Natural killer cell treated with Interleukin-12 subunit alpha and Interleukin-12 subunit beta and Interleukin-15 and Interleukin-18, amount 100 ng/mL, for 72 hours (primary cell): ENCODE data around the gene SMIM3. TPM values are rescaled to one million over a fixed set of nuclear protein-coding genes. Genes with fewer than 3 reads are reported as not detected.
A peak's percentile ranks its signal among the peaks of the same experiment; 100 is the strongest.

Experiments
- ATAC-seq, 2 donors: fragments of 150-1000 bp; cut with Tn5 transposase in 1 of 2; sonication (Bioruptor Pico), chemical (Tn5 transposase) in 1 of 2; 2 replicates each; pipeline ENCODE4 v1.10.0; 2021
- DNase-seq: peaks from one replicate; pipeline ENCODE4 v3.0.0; 2022; ENCODE audit warnings: low spot score
- H3K27ac Mint-ChIP-seq, 2 donors: 1 replicate in 1 of 2; 2 replicates in 1 of 2; pipeline ENCODE4 v1.8.0; 2022; ENCODE audit warnings: mixed read lengths in 2 of 2, mild to moderate bottlenecking in 1 of 2, moderate library complexity in 1 of 2
- H3K27me3 Mint-ChIP-seq, 2 donors: 1 replicate in 1 of 2; 2 replicates in 1 of 2; pipeline ENCODE4 v1.8.0; 2022; ENCODE audit warnings: mixed read lengths in 2 of 2
- H3K36me3 Mint-ChIP-seq: one replicate; pipeline ENCODE4 v1.8.0; 2022; ENCODE audit warnings: mixed read lengths
- H3K4me1 Mint-ChIP-seq, 2 donors: 1 replicate in 1 of 2; 2 replicates in 1 of 2; pipeline ENCODE4 v1.8.0; 2022; ENCODE audit warnings: low read depth in 2 of 2, mixed read lengths in 2 of 2, mild to moderate bottlenecking in 1 of 2
- H3K4me3 Mint-ChIP-seq: one replicate; pipeline ENCODE4 v1.8.0; 2022; ENCODE audit warnings: mixed read lengths
- H3K9me3 Mint-ChIP-seq: 2 replicates; pipeline ENCODE4 v1.8.0; 2022; ENCODE audit warnings: mixed read lengths
- total RNA-seq, 2 donors: library from RNA; stranded (reverse); gene quantifications; one replicate each; pipeline ENCODE4 v1.2.3, GENCODE V29; 2022

The SMIM3 gene
- total RNA-seq, 2 donors from 2014 or later, result 24.5 to 30.4 TPM

GRCh38 chr5:150778088-150778516 lies 455 bp upstream of the SMIM3 start:
- Mint-ChIP-seq H3K27ac (peak overlapping the region; percentile 89 to 90), H3K36me3 (no peaks in the 10 kb centered on the region), H3K27me3 (peaks cover 3 to 7% of the 10 kb centered on the region in 2 donors), H3K4me3 (peak overlapping the region; percentile 98), H3K4me1 (peaks cover 46 to 54% of the 10 kb centered on the region in 2 donors), H3K9me3 (no peaks in the 10 kb centered on the region)
- no peak for DNase-seq
- ATAC-seq, result no peak

- Mint-ChIP-seq H3K27me3 (peaks cover 3 to 7% of the 10 kb centered on the region in 2 donors), H3K27ac (peak overlapping the region; percentile 89 to 90), H3K4me3 (peak overlapping the region; percentile 98), H3K36me3 (no peaks in the 10 kb centered on the region), H3K9me3 (no peaks in the 10 kb centered on the region), H3K4me1 (peaks cover 61 to 62% of the 10 kb centered on the region in 2 donors)
- DNase-seq (no peak), ATAC-seq (no peak)
Observed at GRCh38 chr5:150779397-150780186, 1.0 kb downstream of the SMIM3 start.

GRCh38 chr5:150780187-150780692 lies 1.7 kb downstream of the SMIM3 start:
- peak; percentile 59 to 70 for ATAC-seq
- H3K4me1 Mint-ChIP-seq, result peaks cover 64 to 67% of the 10 kb centered on the region in 2 donors
- DNase-seq, result peak; percentile 67
- no peaks in the 10 kb centered on the region for H3K36me3 Mint-ChIP-seq
- H3K27me3 Mint-ChIP-seq, result peaks cover 3 to 7% of the 10 kb centered on the region in 2 donors
- no peaks in the 10 kb centered on the region for H3K9me3 Mint-ChIP-seq
- peak overlapping the region; percentile 89 to 90 for H3K27ac Mint-ChIP-seq
- H3K4me3 Mint-ChIP-seq, result peak overlapping the region; percentile 98

- ATAC-seq, result peak; percentile 24 to 32
- Mint-ChIP-seq H3K27ac (peak overlapping the region; percentile 89 to 90), H3K4me3 (peak overlapping the region; percentile 98)
Observed at GRCh38 chr5:150780816-150781221, 2.3 kb downstream of the SMIM3 start.

GRCh38 chr5:150781706-150782614 lies 3.4 kb downstream of the SMIM3 start:
- Mint-ChIP-seq H3K27me3 (no peaks in the 10 kb centered on the region), H3K9me3 (no peaks in the 10 kb centered on the region), H3K27ac (peak overlapping the region; percentile 89 to 90), H3K4me3 (peak overlapping the region; percentile 98), H3K36me3 (peaks cover 6% of the 10 kb centered on the region), H3K4me1 (peaks cover 65 to 68% of the 10 kb centered on the region in 2 donors)
- ATAC-seq (no peak), DNase-seq (no peak)

More at GRCh38 chr5:150780816-150781221, 2.3 kb downstream of the SMIM3 start:
- no peak for DNase-seq
- H3K4me1 Mint-ChIP-seq, result peaks cover 61 to 63% of the 10 kb centered on the region in 2 donors
- H3K9me3 Mint-ChIP-seq, result no peaks in the 10 kb centered on the region
- H3K36me3 Mint-ChIP-seq, result peaks cover 2% of the 10 kb centered on the region
- peaks cover 0 to 1% of the 10 kb centered on the region in 2 donors for H3K27me3 Mint-ChIP-seq

GRCh38 chr5:150782850-150783249 lies 4.3 kb downstream of the SMIM3 start:
- Mint-ChIP-seq H3K4me3 (peak overlapping the region; percentile 98), H3K36me3 (peaks cover 6% of the 10 kb centered on the region), H3K9me3 (no peaks in the 10 kb centered on the region), H3K4me1 (peaks cover 66 to 70% of the 10 kb centered on the region in 2 donors), H3K27me3 (no peaks in the 10 kb centered on the region), H3K27ac (peak overlapping the region; percentile 89 to 90)
- DNase-seq (no peak), ATAC-seq (no peak)

GRCh38 chr5:150783422-150783928 lies 4.9 kb downstream of the SMIM3 start:
- peak overlapping the region; percentile 89 to 90 for H3K27ac Mint-ChIP-seq
- H3K9me3 Mint-ChIP-seq, result no peaks in the 10 kb centered on the region
- H3K27me3 Mint-ChIP-seq, result no peaks in the 10 kb centered on the region
- peaks cover 6% of the 10 kb centered on the region for H3K36me3 Mint-ChIP-seq
- peak; percentile 70 for DNase-seq
- peak; percentile 83 to 89 for ATAC-seq
- H3K4me3 Mint-ChIP-seq, result peak overlapping the region; percentile 98
- H3K4me1 Mint-ChIP-seq, result peaks cover 66 to 68% of the 10 kb centered on the region in 2 donors

- ATAC-seq (no peak), DNase-seq (no peak)
- peaks cover 69 to 78% of the 10 kb centered on the region in 2 donors for H3K4me1 Mint-ChIP-seq
- peak overlapping the region; percentile 5 for H3K4me3 Mint-ChIP-seq
- H3K27me3 Mint-ChIP-seq, result no peaks in the 10 kb centered on the region
- no peaks in the 10 kb centered on the region for H3K9me3 Mint-ChIP-seq
- H3K36me3 Mint-ChIP-seq, result peaks cover 6% of the 10 kb centered on the region
- peak overlapping the region; percentile 89 to 90 for H3K27ac Mint-ChIP-seq
Observed at GRCh38 chr5:150785950-150786349, 7.4 kb downstream of the SMIM3 start.

GRCh38 chr5:150786876-150787275 lies 8.3 kb downstream of the SMIM3 start:
- DNase-seq (no peak), ATAC-seq (no peak)
- Mint-ChIP-seq H3K27ac (peak overlapping the region; percentile 89 to 90), H3K36me3 (peaks cover 6% of the 10 kb centered on the region), H3K4me3 (peak overlapping the region; percentile 12), H3K4me1 (peaks cover 67 to 76% of the 10 kb centered on the region in 2 donors), H3K27me3 (no peaks in the 10 kb centered on the region), H3K9me3 (no peaks in the 10 kb centered on the region)

GRCh38 chr5:150787656-150788055 lies 9.1 kb downstream of the SMIM3 start:
- ATAC-seq (no peak), DNase-seq (no peak)
- H3K27ac Mint-ChIP-seq, result peak overlapping the region; percentile 89 to 90
- H3K4me1 Mint-ChIP-seq, result peaks cover 62 to 68% of the 10 kb centered on the region in 2 donors
- no peak overlapping the region for H3K4me3 Mint-ChIP-seq
- H3K27me3 Mint-ChIP-seq, result no peaks in the 10 kb centered on the region
- peaks cover 6% of the 10 kb centered on the region for H3K36me3 Mint-ChIP-seq
- no peaks in the 10 kb centered on the region for H3K9me3 Mint-ChIP-seq

- peak overlapping the region; percentile 89 to 98 for H3K27ac Mint-ChIP-seq
- peak overlapping the region; percentile 70 for H3K4me3 Mint-ChIP-seq
- H3K27me3 Mint-ChIP-seq, result no peaks in the 10 kb centered on the region
- DNase-seq (no peak), ATAC-seq (no peak)
- H3K9me3 Mint-ChIP-seq, result peaks cover 4% of the 10 kb centered on the region
- peaks cover 55 to 61% of the 10 kb centered on the region in 2 donors for H3K4me1 Mint-ChIP-seq
- H3K36me3 Mint-ChIP-seq, result peaks cover 16% of the 10 kb centered on the region
Observed at GRCh38 chr5:150788977-150789376, 10.4 kb downstream of the SMIM3 start.

GRCh38 chr5:150789450-150789849 lies 10.9 kb downstream of the SMIM3 start:
- peaks cover 50 to 62% of the 10 kb centered on the region in 2 donors for H3K4me1 Mint-ChIP-seq
- H3K27ac Mint-ChIP-seq, result peak overlapping the region; percentile 89 to 98
- peaks cover 4% of the 10 kb centered on the region for H3K9me3 Mint-ChIP-seq
- H3K4me3 Mint-ChIP-seq, result peak overlapping the region; percentile 70
- DNase-seq (no peak), ATAC-seq (no peak)
- H3K27me3 Mint-ChIP-seq, result no peaks in the 10 kb centered on the region
- peaks cover 17% of the 10 kb centered on the region for H3K36me3 Mint-ChIP-seq

- Mint-ChIP-seq H3K4me1 (peaks cover 44 to 59% of the 10 kb centered on the region in 2 donors), H3K4me3 (peak overlapping the region; percentile 70), H3K27me3 (no peaks in the 10 kb centered on the region), H3K9me3 (peaks cover 4% of the 10 kb centered on the region), H3K27ac (peak overlapping the region; percentile 89 to 98), H3K36me3 (peaks cover 17% of the 10 kb centered on the region)
- peak; percentile 85 for DNase-seq
- ATAC-seq, result peak; percentile 99
Observed at GRCh38 chr5:150789943-150790611, 11.5 kb downstream of the SMIM3 start.
